A549 (cell line): ENCODE data around the gene SMYD5. TPM values are rescaled to one million over a fixed set of nuclear protein-coding genes. Genes with fewer than 3 reads are reported as not detected.

Source experiments
- ATAC-seq, 2 experiments: fragments of 200-7000 bp in 1 of 2; fragments of >200 bp in 1 of 2; cut with Nextera tagmentation in 1 of 2; cut with Tn5 transposase in 1 of 2; 3 replicates each; pipeline versions ENCODE4 v1.8.0 to v1.9.1; 2018 to 2020; ENCODE audit warnings: mild to moderate bottlenecking in 1 of 2, moderate library complexity in 1 of 2
- CTCF ChIA-PET: fragments of 300-600 bp; sonication (Branson Sonifier 250); formaldehyde crosslinking; extraction: SDS; loops from one replicate; lab custom pipeline; 2021; ENCODE audit warnings: antibody characterized with exemption, inconsistent platforms; lab: Yijun Ruan, JAX
- POLR2A ChIA-PET: fragments of 350-600 bp; formaldehyde crosslinking; extraction: SDS; loops from one replicate; lab custom pipeline; 2021; ENCODE audit warnings: antibody characterized with exemption, inconsistent platforms; lab: Yijun Ruan, JAX
- DNase-seq, 2 experiments: peaks; one replicate each; pipeline versions ENCODE4 v3.0.0 to v3.0.0-alpha.2; 2011 to 2016; ENCODE audit warnings: low read depth in 1 of 2, low spot score in 1 of 2
- FAIRE-seq: peaks from 2 replicates; lab custom pipeline; 2011; peaks lifted over from hg19 to GRCh38; lab: Jason Lieb, UNC
- H3K27ac ChIP-seq, 2 experiments: fragments of >200 bp; sonication (Bioruptor Twin); formaldehyde crosslinking; 3 replicates each; pipeline ENCODE4 v1.5.1; 2016 to 2017
- H3K4me1 ChIP-seq: fragments of >200 bp; sonication (Bioruptor Twin); formaldehyde crosslinking; 3 replicates; pipeline ENCODE4 v1.6.1; 2016
- H3K4me2 ChIP-seq: fragments of >200 bp; sonication (Bioruptor Twin); formaldehyde crosslinking; 3 replicates; pipeline ENCODE4 v1.6.1; 2016
- H3K4me3 ChIP-seq: fragments of >200 bp; sonication (Bioruptor Twin); formaldehyde crosslinking; 3 replicates; pipeline ENCODE4 v1.5.1; 2016
- H3K9me3 ChIP-seq: fragments of >200 bp; sonication (Bioruptor Twin); formaldehyde crosslinking; 3 replicates; pipeline ENCODE4 v1.6.1; 2016
- CBX2 ChIP-seq: fragments of 200-600 bp; sonication (generic); IDR thresholded peaks from 2 replicates; pipeline ENCODE4 v1.6.1; 2016; ENCODE audit warnings: low read depth, mild to moderate bottlenecking, borderline replicate concordance
- FOXS1 ChIP-seq: fragments of 250-450 bp; sonication (Bioruptor Pico); IDR thresholded peaks from 2 replicates; pipeline ENCODE4 v1.5.0; 2020; ENCODE audit warnings: mild to moderate bottlenecking, moderate library complexity
- HDAC2 ChIP-seq: fragments of 200-600 bp; sonication (generic); IDR thresholded peaks from 2 replicates; pipeline ENCODE4 v1.6.1; 2016
- HEYL ChIP-seq: fragments of 250-450 bp; sonication (Bioruptor Pico); IDR thresholded peaks from 2 replicates; pipeline ENCODE4 v1.8.0; 2021; ENCODE audit warnings: mild to moderate bottlenecking, moderate library complexity
- HOXA7 ChIP-seq: fragments of 250-450 bp; sonication (Bioruptor Pico); IDR thresholded peaks from 2 replicates; pipeline ENCODE4 v1.5.0; 2020; ENCODE audit warnings: mild to moderate bottlenecking, moderate library complexity
- HOXB5 ChIP-seq: fragments of 250-450 bp; sonication (Bioruptor Pico); IDR thresholded peaks from 2 replicates; pipeline ENCODE4 v1.5.0; 2020; ENCODE audit warnings: mild to moderate bottlenecking, moderate library complexity
- JUN ChIP-seq, 2 experiments: fragments of >200 bp; sonication (Bioruptor Twin); formaldehyde crosslinking; IDR thresholded peaks; 2 replicates in 1 of 2; 3 replicates in 1 of 2; pipeline ENCODE4 v1.6.1; 2016 to 2017
- KDM1A ChIP-seq: fragments of 200-600 bp; sonication (generic); IDR thresholded peaks from 2 replicates; pipeline ENCODE4 v1.6.1; 2016; ENCODE audit warnings: low read depth, mild to moderate bottlenecking
- MYC ChIP-seq: IDR thresholded peaks from 2 replicates; pipeline ENCODE4 v1.6.1; 2012; ENCODE audit warnings: mild to moderate bottlenecking, inconsistent platforms, low read length, improper control_type of control experiment, borderline replicate concordance
- NFE2L2 ChIP-seq: fragments of 150-350 bp; conservative IDR thresholded peaks from 2 replicates; pipeline ENCODE4 v1.6.1; 2014; ENCODE audit warnings: low read length
- NPAS2 ChIP-seq: fragments of 250-450 bp; sonication (Bioruptor Pico); IDR thresholded peaks from 2 replicates; pipeline ENCODE4 v1.8.0; 2022; ENCODE audit warnings: mild to moderate bottlenecking, moderate library complexity, borderline replicate concordance
- NR3C1 ChIP-seq: fragments of >200 bp; sonication (Bioruptor Twin); formaldehyde crosslinking; IDR thresholded peaks from 3 replicates; pipeline ENCODE4 v1.6.1; 2017
- POLR2A ChIP-seq: IDR thresholded peaks from 2 replicates; pipeline ENCODE4 v1.6.1; 2012; ENCODE audit warnings: mild to moderate bottlenecking, low read length
- POLR2AphosphoS2 ChIP-seq: conservative IDR thresholded peaks from 2 replicates; pipeline ENCODE4 v1.6.1; 2012; ENCODE audit warnings: low read length, improper control_type of control experiment, inconsistent platforms
- RCOR1 ChIP-seq: fragments of 150-350 bp; IDR thresholded peaks from 2 replicates; pipeline ENCODE4 v1.6.1; 2014; ENCODE audit warnings: antibody characterized with exemption, low read length, low read depth
- ZFP36 ChIP-seq: fragments of 450-650 bp; IDR thresholded peaks from 2 replicates; pipeline ENCODE4 v1.6.1; 2014; ENCODE audit warnings: borderline replicate concordance; ENCODE audit not compliant: partially characterized antibody
- ZNF302 ChIP-seq: fragments of 250-450 bp; sonication (Bioruptor Pico); IDR thresholded peaks from 2 replicates; pipeline ENCODE4 v1.9.0; 2021; ENCODE audit warnings: inconsistent platforms, mild to moderate bottlenecking, moderate library complexity
- ZSCAN20 ChIP-seq: fragments of 250-450 bp; sonication (Bioruptor Pico); IDR thresholded peaks from 2 replicates; pipeline ENCODE4 v1.8.0; 2022; ENCODE audit warnings: mild to moderate bottlenecking, moderate library complexity
- WGBS: methylation state at CpG from one replicate; pipeline ENCODE4 v1.1.6; 2017; ENCODE audit errors: missing lambda C conversion rate; 5-methylcytosine and 5-hydroxymethylcytosine counted together
- polyA plus RNA-seq, 4 experiments: library from polyadenylated mRNA; depleted of rRNA in 3 of 4; stranded (reverse); fragments of >200 nt; fragmentation: RNase III in 1 of 4; extraction: RNeasy Plus Mini Kit Qiagen cat#74134 plus additional on column Dnase treatment in 1 of 4; gene quantifications; 2 replicates in 3 of 4; 3 replicates in 1 of 4; pipeline ENCODE4 v1.2.3, GENCODE V29; 2011 to 2017
- TF ChIP-seq, protein P1 (sequence below): fragments of >200 bp; sonication (Bioruptor Twin); formaldehyde crosslinking; IDR thresholded peaks from 2 replicates; pipeline ENCODE4 v1.6.1; 2016
- TF ChIP-seq, protein P2 (sequence below): fragments of 200-600 bp; sonication (generic); IDR thresholded peaks from 2 replicates; pipeline ENCODE4 v1.6.1; 2016; ENCODE audit warnings: antibody characterized with exemption, mild to moderate bottlenecking, moderate library complexity

Gene SMYD5
- polyA plus RNA-seq, 2 of the 4 experiments (the other 2 are of a cell fraction): 40.3 to 46.7 TPM

DNA sequence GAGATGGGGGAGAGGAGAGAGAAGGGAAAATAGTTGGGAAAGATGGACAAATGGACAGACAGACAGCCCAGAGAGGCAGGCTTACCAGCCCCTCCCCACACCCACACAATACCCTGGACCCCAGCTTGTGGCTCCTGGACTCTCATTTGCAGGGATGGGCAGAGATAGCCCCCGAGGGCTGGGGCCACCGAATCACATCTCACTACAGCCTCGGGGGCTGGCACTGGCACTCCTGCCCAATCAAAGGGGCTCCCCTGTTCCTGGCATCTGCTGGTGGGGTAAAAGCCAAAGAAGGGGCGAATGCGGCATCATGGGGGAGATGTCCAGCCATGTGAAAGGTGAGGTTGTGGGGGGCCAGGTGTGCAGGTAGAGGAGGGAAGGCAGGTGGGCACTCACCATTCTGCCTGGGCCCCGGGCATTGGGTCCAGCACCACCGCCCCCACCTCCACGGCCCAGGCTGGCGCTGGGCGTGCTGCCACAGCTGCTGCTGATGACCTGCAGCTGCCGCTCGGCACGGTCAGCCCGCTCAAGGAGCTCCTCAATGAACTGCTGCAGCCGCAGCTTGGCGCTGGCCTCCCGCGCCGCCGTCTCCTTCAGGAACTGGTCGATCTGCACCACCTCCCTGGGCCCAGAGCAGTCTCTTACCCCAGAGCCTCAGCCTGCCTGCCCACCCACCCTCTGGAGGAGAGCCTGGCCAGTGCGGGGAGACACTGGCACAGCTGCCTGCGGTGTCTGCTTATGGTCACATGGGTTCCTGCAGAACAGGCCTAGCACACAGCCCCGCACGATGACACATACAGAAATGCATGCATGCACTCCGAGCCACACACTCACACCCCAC is 52.2 kb downstream of the SMYD5 start:
- no peak for TF ChIP-seq NPAS2
- TF ChIP-seq KDM1A: no peak
- no peak for TF ChIP-seq ZFP36
- no peak for TF ChIP-seq RCOR1
- TF ChIP-seq, protein P1, sequence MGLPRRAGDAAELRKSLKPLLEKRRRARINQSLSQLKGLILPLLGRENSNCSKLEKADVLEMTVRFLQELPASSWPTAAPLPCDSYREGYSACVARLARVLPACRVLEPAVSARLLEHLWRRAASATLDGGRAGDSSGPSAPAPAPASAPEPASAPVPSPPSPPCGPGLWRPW: no peak
- no peak for TF ChIP-seq POLR2AphosphoS2
- no peak for TF ChIP-seq JUN (IDR thresholded peaks at IDR 0.05)
- no peak for TF ChIP-seq HEYL (CRISPR knock-in tag)
- no peak for TF ChIP-seq HOXB5 (CRISPR knock-in tag)
- TF ChIP-seq CBX2: no peak
- TF ChIP-seq NR3C1: no peak
- no peak for TF ChIP-seq ZSCAN20
- TF ChIP-seq HDAC2: no peak
- TF ChIP-seq ZNF302 (CRISPR knock-in tag): no peak
- TF ChIP-seq, all 56 proteins: peak for 0
- no peak for FAIRE-seq
- 86% methylated on average over 26 of the region's 26 CpGs for WGBS

DNA sequence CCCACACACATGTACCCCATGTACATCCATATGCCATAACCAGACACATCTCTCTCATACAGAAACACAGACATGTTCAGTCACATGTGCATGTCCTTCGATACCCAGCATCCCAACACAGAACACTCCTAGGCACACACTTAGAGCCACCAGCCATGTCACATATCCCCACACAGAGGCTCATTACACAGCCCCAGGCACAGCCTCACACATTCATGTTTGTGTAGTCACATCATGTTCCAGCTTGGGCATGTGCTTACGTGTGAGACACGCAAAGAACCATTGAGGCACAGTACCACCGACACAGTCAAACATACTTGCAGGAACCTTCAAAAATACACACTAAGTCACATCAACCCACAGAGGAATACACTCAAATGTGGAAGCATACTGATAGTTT is 53.0 kb downstream of the SMYD5 start:
- WGBS: 89% methylated on average over 4 of the region's 4 CpGs

More for the DNA sequence above, 52.2 kb downstream of the SMYD5 start:
- Histone ChIP-seq H3K27ac (no peak overlapping the region), H3K4me3 (no peak overlapping the region), H3K9me3 (no peaks in the 10 kb centered on the region), H3K4me2 (no peak overlapping the region), H3K4me1 (peaks cover 7% of the 10 kb centered on the region; the same call in 1 of the 3 replicates)
- ATAC-seq: no peak
- no peak for DNase-seq
- POLR2A ChIA-PET: no interaction called here
- CTCF ChIA-PET: interaction anchor here (1.8 kb wide), 1 partner anchor 24 kb away, joined by 6 read pairs; no protein-coding TSS in a partner anchor

More for the DNA sequence above, 53.0 kb downstream of the SMYD5 start:
- POLR2A ChIA-PET: no interaction called here
- FAIRE-seq (no peak), DNase-seq (no peak), ATAC-seq (no peak)
- CTCF ChIA-PET: no interaction called here
- Histone ChIP-seq H3K4me3 (no peak overlapping the region), H3K4me1 (peaks cover 7% of the 10 kb centered on the region; the same call in 1 of the 3 replicates), H3K4me2 (no peak overlapping the region), H3K9me3 (no peaks in the 10 kb centered on the region), H3K27ac (no peak overlapping the region)
- TF ChIP-seq, protein P2, sequence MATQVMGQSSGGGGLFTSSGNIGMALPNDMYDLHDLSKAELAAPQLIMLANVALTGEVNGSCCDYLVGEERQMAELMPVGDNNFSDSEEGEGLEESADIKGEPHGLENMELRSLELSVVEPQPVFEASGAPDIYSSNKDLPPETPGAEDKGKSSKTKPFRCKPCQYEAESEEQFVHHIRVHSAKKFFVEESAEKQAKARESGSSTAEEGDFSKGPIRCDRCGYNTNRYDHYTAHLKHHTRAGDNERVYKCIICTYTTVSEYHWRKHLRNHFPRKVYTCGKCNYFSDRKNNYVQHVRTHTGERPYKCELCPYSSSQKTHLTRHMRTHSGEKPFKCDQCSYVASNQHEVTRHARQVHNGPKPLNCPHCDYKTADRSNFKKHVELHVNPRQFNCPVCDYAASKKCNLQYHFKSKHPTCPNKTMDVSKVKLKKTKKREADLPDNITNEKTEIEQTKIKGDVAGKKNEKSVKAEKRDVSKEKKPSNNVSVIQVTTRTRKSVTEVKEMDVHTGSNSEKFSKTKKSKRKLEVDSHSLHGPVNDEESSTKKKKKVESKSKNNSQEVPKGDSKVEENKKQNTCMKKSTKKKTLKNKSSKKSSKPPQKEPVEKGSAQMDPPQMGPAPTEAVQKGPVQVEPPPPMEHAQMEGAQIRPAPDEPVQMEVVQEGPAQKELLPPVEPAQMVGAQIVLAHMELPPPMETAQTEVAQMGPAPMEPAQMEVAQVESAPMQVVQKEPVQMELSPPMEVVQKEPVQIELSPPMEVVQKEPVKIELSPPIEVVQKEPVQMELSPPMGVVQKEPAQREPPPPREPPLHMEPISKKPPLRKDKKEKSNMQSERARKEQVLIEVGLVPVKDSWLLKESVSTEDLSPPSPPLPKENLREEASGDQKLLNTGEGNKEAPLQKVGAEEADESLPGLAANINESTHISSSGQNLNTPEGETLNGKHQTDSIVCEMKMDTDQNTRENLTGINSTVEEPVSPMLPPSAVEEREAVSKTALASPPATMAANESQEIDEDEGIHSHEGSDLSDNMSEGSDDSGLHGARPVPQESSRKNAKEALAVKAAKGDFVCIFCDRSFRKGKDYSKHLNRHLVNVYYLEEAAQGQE: no peak
- no peak for TF ChIP-seq POLR2A
- TF ChIP-seq NR3C1: no peak
- TF ChIP-seq, protein P1: no peak
- no peak for TF ChIP-seq ZFP36
- TF ChIP-seq HOXA7 (CRISPR knock-in tag): no peak
- TF ChIP-seq ZNF302 (CRISPR knock-in tag): no peak
- TF ChIP-seq FOXS1 (CRISPR knock-in tag): no peak
- no peak for TF ChIP-seq MYC
- TF ChIP-seq NFE2L2: no peak
